H1 (cell line): ENCODE results near the gene GPR25. TPM values are rescaled to one million over a fixed set of nuclear protein-coding genes. Genes with fewer than 3 reads are reported as not detected.

Experiments used
- CTCF ChIA-PET: fragments of 300-600 bp; sonication (Branson Sonifier 250); formaldehyde crosslinking; loops from one replicate; lab custom pipeline; 2021; ENCODE audit not compliant: partially characterized antibody; lab: Charles Lee
- POLR2A ChIA-PET: fragments of 300-600 bp; sonication (Branson Sonifier 250); formaldehyde crosslinking; loops from one replicate; lab custom pipeline; 2021; ENCODE audit warnings: inconsistent platforms; ENCODE audit not compliant: partially characterized antibody; lab: Charles Lee
- DNase-seq, 2 experiments: peaks; one replicate each; pipeline versions ENCODE4 v3.0.0 to v3.0.0-alpha.2; 2010 to 2022; ENCODE audit warnings: low spot score in 2 of 2, low read depth in 1 of 2, mixed read lengths in 1 of 2
- FAIRE-seq: peaks from 2 replicates; lab custom pipeline; 2011; peaks lifted over from hg19 to GRCh38; lab: Jason Lieb, UNC
- H2AFZ ChIP-seq: 2 replicates; pipeline ENCODE4 v1.8.1; 2012; ENCODE audit warnings: low read length, inconsistent platforms
- H2AK5ac ChIP-seq: 2 replicates; pipeline ENCODE4 v1.6.1; 2013; ENCODE audit warnings: low read depth, low read length
- H2BK120ac ChIP-seq: replicated peaks from 2 replicates; pipeline ENCODE3; 2013; ENCODE audit warnings: low read depth, low read length, inconsistent platforms
- H2BK12ac ChIP-seq: 2 replicates; pipeline ENCODE4 v1.6.1; 2013; ENCODE audit warnings: low read depth, low read length
- H2BK15ac ChIP-seq: 2 replicates; pipeline ENCODE4 v1.6.1; 2013; ENCODE audit warnings: low read length
- H2BK20ac ChIP-seq: 2 replicates; pipeline ENCODE4 v1.6.1; 2013; ENCODE audit warnings: low read length
- H2BK5ac ChIP-seq: 2 replicates; pipeline ENCODE4 v1.6.1; 2013; ENCODE audit warnings: low read depth, low read length
- H3K14ac ChIP-seq: 2 replicates; pipeline ENCODE4 v1.6.1; 2013; ENCODE audit warnings: inconsistent platforms; ENCODE audit not compliant: insufficient read length
- H3K18ac ChIP-seq: 2 replicates; pipeline ENCODE4 v1.6.1; 2013; ENCODE audit warnings: low read length; ENCODE audit errors: extremely low read depth
- H3K23ac ChIP-seq: 2 replicates; pipeline ENCODE4 v1.6.1; 2013; ENCODE audit warnings: inconsistent platforms; ENCODE audit not compliant: insufficient read length
- H3K23me2 ChIP-seq: 2 replicates; pipeline ENCODE4 v1.6.1; 2013; ENCODE audit warnings: low read depth, low read length
- H3K27ac ChIP-seq: 2 replicates; pipeline ENCODE4 v1.6.1; 2011; ENCODE audit warnings: low read depth, low read length, inconsistent platforms
- H3K27me3 ChIP-seq, 4 experiments: replicated peaks in 1 of 4; 1 replicate in 1 of 4; 2 replicates in 3 of 4; pipeline versions ENCODE4 v1.6.1 to v1.8.1; 2011 to 2013; ENCODE audit warnings: low read length in 3 of 4, mild to moderate bottlenecking in 3 of 4, inconsistent platforms in 2 of 4, mixed read lengths in 2 of 4, moderate library complexity in 1 of 4; ENCODE audit not compliant: control insufficient read depth in 3 of 4, insufficient read depth in 3 of 4; ENCODE audit errors: extremely low read depth in 1 of 4
- H3K36me3 ChIP-seq, 4 experiments: 2 replicates each; pipeline versions ENCODE4 v1.6.1 to v1.8.1; 2011 to 2013; ENCODE audit warnings: mild to moderate bottlenecking in 4 of 4, low read length in 3 of 4, moderate library complexity in 2 of 4, control low read depth in 1 of 4, inconsistent platforms in 1 of 4; ENCODE audit not compliant: insufficient read depth in 4 of 4, control insufficient read depth in 2 of 4
- H3K4ac ChIP-seq: replicated peaks from 2 replicates; pipeline ENCODE3; 2013; ENCODE audit warnings: low read length, low read depth, mixed read lengths, inconsistent platforms; ENCODE audit not compliant: insufficient read length
- H3K4me1 ChIP-seq, 4 experiments: replicated peaks in 1 of 4; 1 replicate in 1 of 4; 2 replicates in 3 of 4; pipeline versions ENCODE4 v1.6.1 to v1.8.1; 2011 to 2013; ENCODE audit warnings: low read length in 3 of 4, inconsistent platforms in 2 of 4, mixed read lengths in 1 of 4; ENCODE audit not compliant: insufficient read depth in 4 of 4, control insufficient read depth in 3 of 4
- H3K4me2 ChIP-seq, 2 experiments: 2 replicates each; pipeline versions ENCODE4 v1.6.1 to v1.8.1; 2011 to 2013; ENCODE audit warnings: low read depth in 2 of 2, low read length in 2 of 2, control low read depth in 1 of 2, inconsistent platforms in 1 of 2, mild to moderate bottlenecking in 1 of 2; ENCODE audit not compliant: insufficient read depth in 1 of 2
- H3K4me3 ChIP-seq, 4 experiments: fragments of 200-600, 300-600 bp in 1 of 4; sonication (generic), shearing (Covaris generic), sonication (Bioruptor Twin) in 1 of 4; 2 replicates each; pipeline versions ENCODE4 v1.5.1 to v1.8.1; 2011 to 2016; ENCODE audit warnings: low read length in 4 of 4, low read depth in 3 of 4, control low read depth in 2 of 4, inconsistent platforms in 2 of 4, mild to moderate bottlenecking in 2 of 4, mixed read lengths in 1 of 4, moderate library complexity in 1 of 4; ENCODE audit not compliant: insufficient read depth in 2 of 4; ENCODE audit errors: extremely low read depth in 1 of 4
- H3K56ac ChIP-seq: replicated peaks from 2 replicates; pipeline ENCODE3; 2013; ENCODE audit warnings: low read depth, mild to moderate bottlenecking, mixed read lengths, low read length, inconsistent platforms; ENCODE audit not compliant: insufficient read length
- H3K79me1 ChIP-seq: 2 replicates; pipeline ENCODE4 v1.6.1; 2013; ENCODE audit warnings: low read depth, low read length, control low read depth
- H3K79me2 ChIP-seq, 2 experiments: 2 replicates each; pipeline versions ENCODE4 v1.6.1 to v1.8.1; 2012 to 2013; ENCODE audit warnings: low read length in 2 of 2, mild to moderate bottlenecking in 2 of 2, inconsistent platforms in 1 of 2; ENCODE audit not compliant: insufficient read depth in 2 of 2, control insufficient read depth in 1 of 2
- H3K9ac ChIP-seq, 4 experiments: replicated peaks in 1 of 4; 1 replicate in 1 of 4; 2 replicates in 3 of 4; pipeline versions ENCODE4 v1.6.1 to v1.8.1; 2011 to 2013; ENCODE audit warnings: low read depth in 3 of 4, low read length in 3 of 4, control low read depth in 2 of 4, mild to moderate bottlenecking in 2 of 4, moderate library complexity in 2 of 4, inconsistent platforms in 1 of 4; ENCODE audit errors: extremely low read depth in 1 of 4
- H3K9me3 ChIP-seq, 2 experiments: 2 replicates each; pipeline versions ENCODE4 v1.6.1 to v1.8.1; 2012 to 2013; ENCODE audit warnings: mild to moderate bottlenecking in 2 of 2, moderate library complexity in 2 of 2, control low read depth in 1 of 2, inconsistent platforms in 1 of 2, low read depth in 1 of 2, low read length in 1 of 2, mixed read lengths in 1 of 2; ENCODE audit not compliant: insufficient read depth in 2 of 2
- H4K20me1 ChIP-seq, 2 experiments: replicated peaks in 1 of 2; 2 replicates each; pipeline versions ENCODE3 to v1.8.1; 2011 to 2013; ENCODE audit warnings: inconsistent platforms in 2 of 2, low read length in 2 of 2, mild to moderate bottlenecking in 1 of 2; ENCODE audit not compliant: insufficient read depth in 2 of 2, control insufficient read depth in 1 of 2
- H4K5ac ChIP-seq: 2 replicates; pipeline ENCODE4 v1.6.1; 2013; ENCODE audit warnings: low read length, low read depth, mixed read lengths, inconsistent platforms; ENCODE audit not compliant: insufficient read length
- H4K8ac ChIP-seq: 2 replicates; pipeline ENCODE4 v1.8.0; 2013; ENCODE audit warnings: mild to moderate bottlenecking, moderate library complexity, low read length, inconsistent platforms; ENCODE audit not compliant: insufficient read depth; ENCODE audit errors: extremely low read depth
- H4K91ac ChIP-seq: replicated peaks from 2 replicates; pipeline ENCODE3; 2013; ENCODE audit warnings: low read length, mixed read lengths, inconsistent platforms; ENCODE audit not compliant: insufficient read length
- BACH1 ChIP-seq: IDR thresholded peaks from 2 replicates; pipeline ENCODE4 v1.6.1; 2012; ENCODE audit warnings: low read length, improper control_type of control experiment
- CBX5 ChIP-seq: fragments of 300-800, 300-1000 bp; sonication (generic); IDR thresholded peaks from 2 replicates; pipeline ENCODE4 v1.7.1; 2016; ENCODE audit warnings: antibody characterized with exemption, low read length, low read depth
- JUND ChIP-seq: IDR thresholded peaks from 2 replicates; pipeline ENCODE4 v1.6.1; 2011; ENCODE audit warnings: mild to moderate bottlenecking, improper control_type of control experiment, low read length
- WGBS, 2 experiments: shearing (Covaris generic) in 1 of 2; methylation state at CpG; one replicate each; pipeline versions ENCODE4 v1.1.6 to v1.1.7; 2013 to 2015; ENCODE audit warnings: low lambda C conversion rate in 2 of 2, mixed read lengths in 2 of 2, inconsistent platforms in 1 of 2, low coverage in 1 of 2, missing lambda C conversion rate in 1 of 2; ENCODE audit not compliant: insufficient replicate concordance in 2 of 2, insufficient coverage in 1 of 2, insufficient read length in 1 of 2; ENCODE audit errors: extremely low coverage in 1 of 2, missing lambda C conversion rate in 1 of 2; 5-methylcytosine and 5-hydroxymethylcytosine counted together
- polyA plus RNA-seq, 7 experiments: library from polyadenylated mRNA; depleted of rRNA in 3 of 7; stranded (reverse) in 5 of 7; unstranded in 2 of 7; fragments of >200 nt in 5 of 7; fragments of 200-250 nt in 2 of 7; gene quantifications; 1 replicate in 5 of 7; 2 replicates in 1 of 7; 4 replicates in 1 of 7; pipeline versions ENCODE4 v1.2.1 to v1.2.3, GENCODE V29; 2011 to 2013; ENCODE audit warnings: missing spikeins in 2 of 7, mixed read lengths in 2 of 7
- total RNA-seq: library from RNA; stranded (reverse); fragmentation: NEBNext Ultra II Directional; extraction: Animal tissue kit (Norgen Biotek cat#: 25700); gene quantifications from 2 replicates; pipeline ENCODE4 v1.2.1, GENCODE V29; 2021

Gene GPR25
- total and polyA plus RNA-seq, 2 of the 8 experiments (the other 6 are each of a cell fraction or from before 2014, with no cell fraction given) = not detected

GRCh38 chr1:200875416-200875815, 2.6 kb downstream of the GPR25 start:
- ChIA-PET POLR2A (interaction anchor here (1.3 to 7.9 kb wide), 2 partner anchors 15 to 254 kb away, joined by 3 to 68 read pairs; partner anchors contain the start of gene KIF14), CTCF (interaction anchor here (0.8 to 2.5 kb wide), 7 partner anchors 9 to 533 kb away, joined by 3 to 7 read pairs (median 3); no protein-coding TSS in a partner anchor)
- Histone ChIP-seq H2AK5ac (no peak overlapping the region), H4K8ac (no peak overlapping the region), H3K4ac (no peak overlapping the region), H3K4me1 (peaks cover 0 to 8% (median 4%) of the 10 kb centered on the region in 4 experiments; a peak in 4 of 7 replicates), H3K36me3 (no peaks in the 10 kb centered on the region), H4K5ac (no peak overlapping the region), H3K27ac (no peak overlapping the region), H3K9me3 (no peaks in the 10 kb centered on the region), H3K9ac (no peak overlapping the region), H3K27me3 (no peaks in the 10 kb centered on the region), H3K79me1 (no peaks in the 10 kb centered on the region), H4K20me1 (no peaks in the 10 kb centered on the region), H2BK5ac (no peak overlapping the region), H2BK20ac (no peak overlapping the region), H3K4me2 (no peak overlapping the region; a peak in 1 of 4 replicates), H2BK12ac (no peak overlapping the region), H3K23ac (no peak overlapping the region), H3K23me2 (no peaks in the 10 kb centered on the region), H3K79me2 (no peaks in the 10 kb centered on the region), H4K91ac (no peak overlapping the region), H3K14ac (no peak overlapping the region), H3K18ac (no peak overlapping the region), H3K4me3 (no peak overlapping the region), H3K56ac (no peak overlapping the region), H2AFZ (peak overlapping the region; percentile 47), H2BK15ac (no peak overlapping the region), H2BK120ac (no peak overlapping the region)
- FAIRE-seq (no peak), DNase-seq (peak in 1 of 2 experiments; percentile 32)
- WGBS, 2 experiments = 83% methylated on average over 5 of the region's 5 CpGs; no CpG with 5 or more reads in 1 of the 2 experiments
- no peak for TF ChIP-seq JUND
- TF ChIP-seq BACH1 = no peak
- no peak for TF ChIP-seq CBX5
